OCI-LY7 (cell line): Measurements from ENCODE around the gene PELI2.

Experiments used
- CTCF ChIP-seq: fragments of 200-600 bp; sonication (generic); conservative IDR thresholded peaks from 2 replicates; pipeline ENCODE4 v1.5.1; 2014; ENCODE audit warnings: mild to moderate bottlenecking, antibody characterized with exemption, low read length, moderate library complexity, mixed read lengths
- EZH2phosphoT487 ChIP-seq: fragments of 200-600 bp; sonication (generic); IDR thresholded peaks from 2 replicates; pipeline ENCODE4 v1.6.1; 2018; ENCODE audit warnings: low read depth, borderline replicate concordance, mild to moderate bottlenecking, mixed run types, antibody characterized with exemption, low read length, moderate library complexity, mixed read lengths

- TF ChIP-seq CTCF (no peak), EZH2phosphoT487 (no peak)
Measured at GRCh38 chr14:56147449-56147848, 29.2 kb downstream of the PELI2 start.
